Muscle layer of duodenum (tissue), 2 donors: ENCODE measurements around the gene NFIA.

ENCODE experiments used
- H3K27ac ChIP-seq: one replicate; pipeline ENCODE4 v1.7.0; 2013; ENCODE audit warnings: mild to moderate bottlenecking, low read length
- H3K27me3 ChIP-seq: one replicate; pipeline ENCODE4 v1.7.0; 2013; ENCODE audit warnings: low read depth, mild to moderate bottlenecking, control low read depth, low read length
- H3K36me3 ChIP-seq, 2 donors: one replicate each; pipeline ENCODE4 v1.7.0; 2013; ENCODE audit warnings: low read length in 2 of 2, control low read depth in 1 of 2, mild to moderate bottlenecking in 1 of 2; ENCODE audit not compliant: insufficient read depth in 2 of 2, control insufficient read depth in 1 of 2
- H3K4me1 ChIP-seq, 2 donors: one replicate each; pipeline ENCODE4 v1.7.0; 2013; ENCODE audit warnings: low read length in 2 of 2, mild to moderate bottlenecking in 2 of 2, control low read depth in 1 of 2, moderate library complexity in 1 of 2; ENCODE audit not compliant: insufficient read depth in 2 of 2, control insufficient read depth in 1 of 2
- H3K4me3 ChIP-seq, 2 donors: one replicate each; pipeline ENCODE4 v1.7.0; 2013; ENCODE audit warnings: low read length in 2 of 2, low read depth in 1 of 2, mild to moderate bottlenecking in 1 of 2
- H3K9me3 ChIP-seq, 2 donors: one replicate each; pipeline ENCODE4 v1.7.0; 2013; ENCODE audit warnings: low read length in 2 of 2, control low read depth in 1 of 2, mild to moderate bottlenecking in 1 of 2; ENCODE audit not compliant: control insufficient read depth in 1 of 2
- donor health status: healthy.

The NFIA gene

GRCh38 chr1:61424382-61424781, 342.0 kb downstream of the NFIA start:
- Histone ChIP-seq H3K4me1 (peaks cover 0 to 5% of the 10 kb centered on the region in 2 donors), H3K27me3 (no peaks in the 10 kb centered on the region), H3K36me3 (peaks cover 0 to 14% of the 10 kb centered on the region in 2 donors), H3K27ac (no peak overlapping the region), H3K4me3 (no peak overlapping the region), H3K9me3 (no peaks in the 10 kb centered on the region)

- H3K4me1 ChIP-seq, result no peaks in the 10 kb centered on the region
- H3K27ac ChIP-seq, result no peak overlapping the region
- no peaks in the 10 kb centered on the region for H3K9me3 ChIP-seq
- H3K36me3 ChIP-seq, result peaks cover 0 to 10% of the 10 kb centered on the region in 2 donors
- H3K4me3 ChIP-seq, result no peak overlapping the region
- no peaks in the 10 kb centered on the region for H3K27me3 ChIP-seq
These were observed 342.7 kb downstream of the NFIA start for GRCh38 chr1:61425040-61425439.

GRCh38 chr1:61426254-61426653, 343.9 kb downstream of the NFIA start:
- no peak overlapping the region for H3K4me3 ChIP-seq
- no peaks in the 10 kb centered on the region for H3K4me1 ChIP-seq
- no peaks in the 10 kb centered on the region for H3K27me3 ChIP-seq
- no peak overlapping the region for H3K27ac ChIP-seq
- H3K36me3 ChIP-seq, result peaks cover 0 to 4% of the 10 kb centered on the region in 2 donors
- no peaks in the 10 kb centered on the region for H3K9me3 ChIP-seq

- Histone ChIP-seq H3K27ac (no peak overlapping the region), H3K9me3 (no peaks in the 10 kb centered on the region), H3K36me3 (no peaks in the 10 kb centered on the region), H3K4me1 (no peaks in the 10 kb centered on the region), H3K27me3 (no peaks in the 10 kb centered on the region), H3K4me3 (no peak overlapping the region)
These were observed 344.5 kb downstream of the NFIA start for GRCh38 chr1:61426885-61427284.

GRCh38 chr1:61427510-61427909, 345.1 kb downstream of the NFIA start:
- no peaks in the 10 kb centered on the region for H3K36me3 ChIP-seq
- no peaks in the 10 kb centered on the region for H3K4me1 ChIP-seq
- no peak overlapping the region for H3K27ac ChIP-seq
- no peaks in the 10 kb centered on the region for H3K9me3 ChIP-seq
- no peak overlapping the region for H3K4me3 ChIP-seq
- H3K27me3 ChIP-seq, result no peaks in the 10 kb centered on the region

GRCh38 chr1:61428146-61428545, 345.8 kb downstream of the NFIA start:
- H3K27me3 ChIP-seq, result no peaks in the 10 kb centered on the region
- no peaks in the 10 kb centered on the region for H3K9me3 ChIP-seq
- no peak overlapping the region for H3K27ac ChIP-seq
- no peak overlapping the region for H3K4me3 ChIP-seq
- H3K4me1 ChIP-seq, result no peaks in the 10 kb centered on the region
- no peaks in the 10 kb centered on the region for H3K36me3 ChIP-seq

GRCh38 chr1:61432616-61433388, 350.4 kb downstream of the NFIA start:
- Histone ChIP-seq H3K4me3 (no peak overlapping the region), H3K9me3 (no peaks in the 10 kb centered on the region), H3K4me1 (peaks cover 0 to 5% of the 10 kb centered on the region in 2 donors), H3K27me3 (no peaks in the 10 kb centered on the region), H3K27ac (no peak overlapping the region), H3K36me3 (no peaks in the 10 kb centered on the region)

- H3K4me3 ChIP-seq, result no peak overlapping the region
- H3K27ac ChIP-seq, result no peak overlapping the region
- H3K4me1 ChIP-seq, result peaks cover 0 to 5% of the 10 kb centered on the region in 2 donors
- no peaks in the 10 kb centered on the region for H3K36me3 ChIP-seq
- H3K27me3 ChIP-seq, result no peaks in the 10 kb centered on the region
- H3K9me3 ChIP-seq, result no peaks in the 10 kb centered on the region
These were observed 351.3 kb downstream of the NFIA start for GRCh38 chr1:61433646-61434045.

- H3K4me1 ChIP-seq, result peaks cover 0 to 5% of the 10 kb centered on the region in 2 donors
- no peak overlapping the region for H3K4me3 ChIP-seq
- no peaks in the 10 kb centered on the region for H3K9me3 ChIP-seq
- H3K36me3 ChIP-seq, result no peaks in the 10 kb centered on the region
- H3K27me3 ChIP-seq, result no peaks in the 10 kb centered on the region
- H3K27ac ChIP-seq, result no peak overlapping the region
These were observed 351.9 kb downstream of the NFIA start for GRCh38 chr1:61434276-61434675.

GRCh38 chr1:61435226-61435625, 352.9 kb downstream of the NFIA start:
- H3K4me1 ChIP-seq, result peaks cover 0 to 5% of the 10 kb centered on the region in 2 donors
- H3K9me3 ChIP-seq, result no peaks in the 10 kb centered on the region
- H3K4me3 ChIP-seq, result no peak overlapping the region
- no peaks in the 10 kb centered on the region for H3K36me3 ChIP-seq
- no peak overlapping the region for H3K27ac ChIP-seq
- H3K27me3 ChIP-seq, result no peaks in the 10 kb centered on the region

- Histone ChIP-seq H3K9me3 (no peaks in the 10 kb centered on the region), H3K27me3 (no peaks in the 10 kb centered on the region), H3K36me3 (no peaks in the 10 kb centered on the region), H3K4me1 (peaks cover 0 to 5% of the 10 kb centered on the region in 2 donors), H3K4me3 (no peak overlapping the region), H3K27ac (no peak overlapping the region)
These were observed 353.7 kb downstream of the NFIA start for GRCh38 chr1:61436016-61436415.
